ENCODE measurements around the gene MRPS30. TPM values are rescaled to one million over a fixed set of nuclear protein-coding genes. Genes with fewer than 3 reads are reported as not detected.

Gene MRPS30
- total RNA-seq, 1 donor = 66.1 TPM

DNA sequence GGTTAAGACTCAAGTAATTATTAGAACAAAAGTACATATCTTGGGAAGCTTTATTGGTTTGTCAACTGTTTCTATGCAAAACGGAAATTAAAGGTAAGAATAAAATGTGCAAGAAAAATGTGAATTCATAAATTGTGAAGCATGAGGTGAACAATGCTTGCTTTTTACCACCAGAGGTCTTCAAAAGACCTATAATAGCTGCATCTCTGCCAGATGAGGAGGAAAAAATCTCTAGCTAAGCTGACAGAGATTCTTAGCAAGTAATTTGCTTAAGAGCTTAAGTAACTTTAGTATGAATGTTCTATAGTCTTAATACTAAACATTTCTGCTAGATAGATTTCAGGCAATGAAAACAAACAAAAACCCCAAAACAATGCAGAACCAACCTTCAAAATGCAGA lies 54.1 kb downstream of the MRPS30 start:
- TF ChIP-seq, protein P1, sequence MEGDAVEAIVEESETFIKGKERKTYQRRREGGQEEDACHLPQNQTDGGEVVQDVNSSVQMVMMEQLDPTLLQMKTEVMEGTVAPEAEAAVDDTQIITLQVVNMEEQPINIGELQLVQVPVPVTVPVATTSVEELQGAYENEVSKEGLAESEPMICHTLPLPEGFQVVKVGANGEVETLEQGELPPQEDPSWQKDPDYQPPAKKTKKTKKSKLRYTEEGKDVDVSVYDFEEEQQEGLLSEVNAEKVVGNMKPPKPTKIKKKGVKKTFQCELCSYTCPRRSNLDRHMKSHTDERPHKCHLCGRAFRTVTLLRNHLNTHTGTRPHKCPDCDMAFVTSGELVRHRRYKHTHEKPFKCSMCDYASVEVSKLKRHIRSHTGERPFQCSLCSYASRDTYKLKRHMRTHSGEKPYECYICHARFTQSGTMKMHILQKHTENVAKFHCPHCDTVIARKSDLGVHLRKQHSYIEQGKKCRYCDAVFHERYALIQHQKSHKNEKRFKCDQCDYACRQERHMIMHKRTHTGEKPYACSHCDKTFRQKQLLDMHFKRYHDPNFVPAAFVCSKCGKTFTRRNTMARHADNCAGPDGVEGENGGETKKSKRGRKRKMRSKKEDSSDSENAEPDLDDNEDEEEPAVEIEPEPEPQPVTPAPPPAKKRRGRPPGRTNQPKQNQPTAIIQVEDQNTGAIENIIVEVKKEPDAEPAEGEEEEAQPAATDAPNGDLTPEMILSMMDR (IDR thresholded peaks at IDR 0.05; ENCODE audit: insufficient read depth, low read depth, low read length) = peak; percentile 21
- DNase-seq (ENCODE audit: low read depth) = peak; percentile 4
- H3K4me3 ChIP-seq (ENCODE audit: low read depth, low read length) = no peak overlapping the region

Measured in fibroblast of villous mesenchyme (primary cell).